ENCODE results near the gene ZDHHC24.

- TF ChIP-seq, protein P1, sequence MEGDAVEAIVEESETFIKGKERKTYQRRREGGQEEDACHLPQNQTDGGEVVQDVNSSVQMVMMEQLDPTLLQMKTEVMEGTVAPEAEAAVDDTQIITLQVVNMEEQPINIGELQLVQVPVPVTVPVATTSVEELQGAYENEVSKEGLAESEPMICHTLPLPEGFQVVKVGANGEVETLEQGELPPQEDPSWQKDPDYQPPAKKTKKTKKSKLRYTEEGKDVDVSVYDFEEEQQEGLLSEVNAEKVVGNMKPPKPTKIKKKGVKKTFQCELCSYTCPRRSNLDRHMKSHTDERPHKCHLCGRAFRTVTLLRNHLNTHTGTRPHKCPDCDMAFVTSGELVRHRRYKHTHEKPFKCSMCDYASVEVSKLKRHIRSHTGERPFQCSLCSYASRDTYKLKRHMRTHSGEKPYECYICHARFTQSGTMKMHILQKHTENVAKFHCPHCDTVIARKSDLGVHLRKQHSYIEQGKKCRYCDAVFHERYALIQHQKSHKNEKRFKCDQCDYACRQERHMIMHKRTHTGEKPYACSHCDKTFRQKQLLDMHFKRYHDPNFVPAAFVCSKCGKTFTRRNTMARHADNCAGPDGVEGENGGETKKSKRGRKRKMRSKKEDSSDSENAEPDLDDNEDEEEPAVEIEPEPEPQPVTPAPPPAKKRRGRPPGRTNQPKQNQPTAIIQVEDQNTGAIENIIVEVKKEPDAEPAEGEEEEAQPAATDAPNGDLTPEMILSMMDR (conservative IDR thresholded peaks at IDR 0.05; ENCODE audit: low read depth, low read length), result no peak
- no peak for TF ChIP-seq EZH2 (IDR thresholded peaks at IDR 0.05; ENCODE audit: borderline replicate concordance, low read depth, low read length, poor library complexity, severe bottlenecking)
Measured at GRCh38 chr11:66477263-66478201, 68.3 kb downstream of the ZDHHC24 start.
